ENCODE data around the gene RPS6KA3. TPM values are rescaled to one million over a fixed set of nuclear protein-coding genes. Genes with fewer than 3 reads are reported as not detected.

RPS6KA3 gene
- total RNA-seq, 6 experiments from 2014 or later = 36.0 to 63.7 (median 44.7) TPM

DNA sequence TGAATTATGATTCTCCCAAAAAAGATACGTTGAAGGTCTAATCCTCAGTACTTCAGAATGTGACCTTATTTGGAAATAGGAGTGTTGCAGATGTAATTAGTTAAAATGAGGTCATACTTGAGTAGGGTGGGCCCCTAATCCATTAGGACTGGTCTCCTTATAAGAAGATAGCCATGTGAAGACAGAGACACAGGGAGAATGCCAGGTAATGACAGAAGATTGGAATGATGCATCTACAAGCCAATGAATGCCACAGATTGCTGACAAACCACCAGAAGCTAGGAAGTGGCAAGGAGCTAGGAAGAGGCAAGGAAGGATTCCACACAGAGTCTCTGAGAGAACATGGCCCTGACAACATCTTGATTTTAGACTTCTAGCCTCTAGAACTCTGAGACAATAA, 7.4 kb upstream of the RPS6KA3 start:
- H3K27me3 ChIP-seq = no peaks in the 10 kb centered on the region
- H3K4me3 ChIP-seq = no peak overlapping the region
- DNase-seq = no peak
- no peaks in the 10 kb centered on the region for H3K9me3 ChIP-seq
- TF ChIP-seq, protein P1, sequence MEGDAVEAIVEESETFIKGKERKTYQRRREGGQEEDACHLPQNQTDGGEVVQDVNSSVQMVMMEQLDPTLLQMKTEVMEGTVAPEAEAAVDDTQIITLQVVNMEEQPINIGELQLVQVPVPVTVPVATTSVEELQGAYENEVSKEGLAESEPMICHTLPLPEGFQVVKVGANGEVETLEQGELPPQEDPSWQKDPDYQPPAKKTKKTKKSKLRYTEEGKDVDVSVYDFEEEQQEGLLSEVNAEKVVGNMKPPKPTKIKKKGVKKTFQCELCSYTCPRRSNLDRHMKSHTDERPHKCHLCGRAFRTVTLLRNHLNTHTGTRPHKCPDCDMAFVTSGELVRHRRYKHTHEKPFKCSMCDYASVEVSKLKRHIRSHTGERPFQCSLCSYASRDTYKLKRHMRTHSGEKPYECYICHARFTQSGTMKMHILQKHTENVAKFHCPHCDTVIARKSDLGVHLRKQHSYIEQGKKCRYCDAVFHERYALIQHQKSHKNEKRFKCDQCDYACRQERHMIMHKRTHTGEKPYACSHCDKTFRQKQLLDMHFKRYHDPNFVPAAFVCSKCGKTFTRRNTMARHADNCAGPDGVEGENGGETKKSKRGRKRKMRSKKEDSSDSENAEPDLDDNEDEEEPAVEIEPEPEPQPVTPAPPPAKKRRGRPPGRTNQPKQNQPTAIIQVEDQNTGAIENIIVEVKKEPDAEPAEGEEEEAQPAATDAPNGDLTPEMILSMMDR (IDR thresholded peaks at IDR 0.05) = no peak
- no peak for TF ChIP-seq POLR2A (IDR thresholded peaks at IDR 0.05)
- no peak for ATAC-seq
- intact Hi-C loops (cut with DNase I) = no loop called here
- H3K36me3 ChIP-seq = no peaks in the 10 kb centered on the region
- H3K4me1 ChIP-seq = no peaks in the 10 kb centered on the region
- H3K27ac ChIP-seq = no peak overlapping the region
- whole genome bisulfite sequencing (ENCODE audit: insufficient coverage, low coverage, low lambda C conversion rate, missing lambda C conversion rate) = 29% methylated on average over 1 of the region's 1 CpG

- WGBS (ENCODE audit: insufficient coverage, low coverage, low lambda C conversion rate, missing lambda C conversion rate) = 65% methylated on average over 1 of the region's 1 CpG
- Histone ChIP-seq H3K36me3 (no peaks in the 10 kb centered on the region), H3K4me1 (no peaks in the 10 kb centered on the region), H3K27ac (no peak overlapping the region), H3K9me3 (no peaks in the 10 kb centered on the region), H3K27me3 (no peaks in the 10 kb centered on the region), H3K4me3 (no peak overlapping the region)
- DNase-seq (no peak), ATAC-seq (no peak)
- intact Hi-C loops (cut with DNase I) = no loop called here
- TF ChIP-seq, protein P1 (IDR thresholded peaks at IDR 0.05) = no peak
- TF ChIP-seq POLR2A (IDR thresholded peaks at IDR 0.05) = no peak
Observed at GRCh38 chrX:20271730-20272129, 5.0 kb upstream of the RPS6KA3 start.

DNA sequence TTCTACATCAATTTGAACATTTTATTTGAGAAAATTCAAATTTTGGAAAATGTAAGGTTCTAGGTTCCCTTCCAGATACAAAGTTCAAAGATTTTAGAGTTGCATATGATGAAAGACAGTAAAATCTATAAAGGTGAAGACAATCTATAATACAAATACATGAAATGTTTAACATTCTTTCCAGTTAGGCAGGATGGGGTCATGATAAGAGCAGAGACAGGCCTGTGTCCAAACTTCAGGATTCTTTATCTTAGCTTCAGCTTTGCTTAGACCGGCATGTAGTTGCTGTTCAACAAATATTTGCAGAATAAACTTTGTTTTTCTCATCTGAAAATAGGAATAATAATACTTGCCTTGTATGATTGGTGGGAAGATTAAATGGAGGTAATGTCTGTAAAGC, 4.5 kb upstream of the RPS6KA3 start:
- no peaks in the 10 kb centered on the region for H3K36me3 ChIP-seq
- no peaks in the 10 kb centered on the region for H3K27me3 ChIP-seq
- no peak overlapping the region for H3K27ac ChIP-seq
- intact Hi-C loops (cut with DNase I) = no loop called here
- no peaks in the 10 kb centered on the region for H3K9me3 ChIP-seq
- no peak overlapping the region for H3K4me3 ChIP-seq
- 13% methylated on average over 1 of the region's 1 CpG for WGBS (ENCODE audit: insufficient coverage, low coverage, low lambda C conversion rate, missing lambda C conversion rate)
- no peak for DNase-seq
- ATAC-seq = no peak
- H3K4me1 ChIP-seq = no peaks in the 10 kb centered on the region
- TF ChIP-seq, protein P1 (IDR thresholded peaks at IDR 0.05) = no peak
- TF ChIP-seq POLR2A (IDR thresholded peaks at IDR 0.05) = no peak

DNA sequence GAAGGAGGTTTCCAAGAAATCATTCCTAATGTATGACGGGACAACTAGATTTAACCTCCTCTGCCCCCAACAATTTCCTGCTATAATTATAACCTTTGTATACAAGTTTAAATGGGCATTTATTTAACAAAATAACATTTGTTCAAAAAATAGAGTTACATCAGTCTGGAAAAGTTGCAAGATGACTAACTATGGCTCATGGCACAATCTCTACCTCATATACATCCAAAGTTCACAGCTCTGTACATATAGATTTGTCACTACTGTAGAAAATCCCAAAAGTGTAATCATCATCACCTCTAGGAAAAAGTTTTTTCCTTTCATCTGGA, 3.8 kb upstream of the RPS6KA3 start:
- Histone ChIP-seq H3K4me1 (no peaks in the 10 kb centered on the region), H3K9me3 (no peaks in the 10 kb centered on the region), H3K27me3 (no peaks in the 10 kb centered on the region), H3K27ac (no peak overlapping the region), H3K4me3 (no peak overlapping the region), H3K36me3 (no peaks in the 10 kb centered on the region)
- no peak for TF ChIP-seq POLR2A (IDR thresholded peaks at IDR 0.05)
- TF ChIP-seq, protein P1 (IDR thresholded peaks at IDR 0.05) = no peak
- no peak for DNase-seq
- ATAC-seq = no peak
- WGBS (ENCODE audit: insufficient coverage, low coverage, low lambda C conversion rate, missing lambda C conversion rate) = 67% methylated on average over 1 of the region's 1 CpG
- intact Hi-C loops (cut with DNase I) = no loop called here

Data from right lobe of liver (tissue), 6 donors.